AG08396 (cell line): Measurements from ENCODE around the gene PPIF.

Source experiments
- DNase-seq: peaks from one replicate; pipeline ENCODE4 v3.0.0; 2012; ENCODE audit warnings: low spot score, mixed read lengths

Gene PPIF

GRCh38 chr10:79401015-79401921, 54.0 kb downstream of the PPIF start:
- DNase-seq = no peak

- no peak for DNase-seq
These were observed 55.3 kb downstream of the PPIF start for GRCh38 chr10:79402625-79402946.

GRCh38 chr10:79402951-79403350, 55.7 kb downstream of the PPIF start:
- no peak for DNase-seq

- no peak for DNase-seq
These were observed 56.4 kb downstream of the PPIF start for GRCh38 chr10:79403441-79404230.

- DNase-seq = peak; percentile 75
These were observed 57.0 kb downstream of the PPIF start for GRCh38 chr10:79404231-79404609.

- no peak for DNase-seq
These were observed 57.4 kb downstream of the PPIF start for GRCh38 chr10:79404690-79405131.
